Ammon's horn (tissue), 1 donor: ENCODE results near the gene ITLN1.
"Not testable (repeated sequence)": the region's sequence is repeated elsewhere in the genome, so short reads cannot be mapped to it uniquely, and the experiment has no call there.

Experiments used
- DNase-seq: peaks from one replicate; pipeline ENCODE4 v3.0.0-alpha.2; 2016; ENCODE audit warnings: low spot score

Gene ITLN1

GRCh38 chr1:160885042-160885441 is at the start of gene ITLN1:
Gene ITLN1 (minus strand): TSS chr1:160885180. CDS start chr1:160884877, 303 bp downstream.
- no peak for DNase-seq

GRCh38 chr1:160933305-160933704 is 48.3 kb upstream of the ITLN1 start:
- not testable (repeated sequence) for DNase-seq

- DNase-seq = peak; percentile 8
These were observed 40.8 kb upstream of the ITLN1 start for GRCh38 chr1:160925652-160926244.

- no peak for DNase-seq
These were observed 40.0 kb upstream of the ITLN1 start for GRCh38 chr1:160924791-160925651.

GRCh38 chr1:160916666-160917065 is 31.7 kb upstream of the ITLN1 start:
- DNase-seq = no peak

- DNase-seq = not testable (repeated sequence)
These were observed 28.2 kb upstream of the ITLN1 start for GRCh38 chr1:160913229-160913628.

GRCh38 chr1:160911925-160912324 is 26.9 kb upstream of the ITLN1 start:
- no peak for DNase-seq

GRCh38 chr1:160911441-160911840 is 26.5 kb upstream of the ITLN1 start:
- DNase-seq = no peak

GRCh38 chr1:160910170-160910750 is 25.3 kb upstream of the ITLN1 start:
- no peak for DNase-seq

- no peak for DNase-seq
These were observed 23.0 kb upstream of the ITLN1 start for GRCh38 chr1:160907976-160908375.

GRCh38 chr1:160905617-160905989 is 20.6 kb upstream of the ITLN1 start:
- no peak for DNase-seq

GRCh38 chr1:160904783-160905616 is 20.0 kb upstream of the ITLN1 start:
- no peak for DNase-seq

GRCh38 chr1:160902251-160902650 is 17.3 kb upstream of the ITLN1 start:
- DNase-seq = not testable (repeated sequence)

GRCh38 chr1:160901768-160902167 is 16.8 kb upstream of the ITLN1 start:
- no peak for DNase-seq

- DNase-seq = not testable (repeated sequence)
These were observed 15.7 kb upstream of the ITLN1 start for GRCh38 chr1:160900683-160901082.

GRCh38 chr1:160894368-160895135 is 9.6 kb upstream of the ITLN1 start:
- not testable (repeated sequence) for DNase-seq

- no peak for DNase-seq
These were observed 6.5 kb upstream of the ITLN1 start for GRCh38 chr1:160891474-160891873.

GRCh38 chr1:160888926-160889325 is 3.9 kb upstream of the ITLN1 start:
- no peak for DNase-seq

GRCh38 chr1:160887071-160887470 is 2.1 kb upstream of the ITLN1 start:
- DNase-seq = no peak

- no peak for DNase-seq
These were observed 401 bp downstream of the ITLN1 start for GRCh38 chr1:160884579-160884978.
